Measurements from ENCODE around the gene LRRC37A.

DNA sequence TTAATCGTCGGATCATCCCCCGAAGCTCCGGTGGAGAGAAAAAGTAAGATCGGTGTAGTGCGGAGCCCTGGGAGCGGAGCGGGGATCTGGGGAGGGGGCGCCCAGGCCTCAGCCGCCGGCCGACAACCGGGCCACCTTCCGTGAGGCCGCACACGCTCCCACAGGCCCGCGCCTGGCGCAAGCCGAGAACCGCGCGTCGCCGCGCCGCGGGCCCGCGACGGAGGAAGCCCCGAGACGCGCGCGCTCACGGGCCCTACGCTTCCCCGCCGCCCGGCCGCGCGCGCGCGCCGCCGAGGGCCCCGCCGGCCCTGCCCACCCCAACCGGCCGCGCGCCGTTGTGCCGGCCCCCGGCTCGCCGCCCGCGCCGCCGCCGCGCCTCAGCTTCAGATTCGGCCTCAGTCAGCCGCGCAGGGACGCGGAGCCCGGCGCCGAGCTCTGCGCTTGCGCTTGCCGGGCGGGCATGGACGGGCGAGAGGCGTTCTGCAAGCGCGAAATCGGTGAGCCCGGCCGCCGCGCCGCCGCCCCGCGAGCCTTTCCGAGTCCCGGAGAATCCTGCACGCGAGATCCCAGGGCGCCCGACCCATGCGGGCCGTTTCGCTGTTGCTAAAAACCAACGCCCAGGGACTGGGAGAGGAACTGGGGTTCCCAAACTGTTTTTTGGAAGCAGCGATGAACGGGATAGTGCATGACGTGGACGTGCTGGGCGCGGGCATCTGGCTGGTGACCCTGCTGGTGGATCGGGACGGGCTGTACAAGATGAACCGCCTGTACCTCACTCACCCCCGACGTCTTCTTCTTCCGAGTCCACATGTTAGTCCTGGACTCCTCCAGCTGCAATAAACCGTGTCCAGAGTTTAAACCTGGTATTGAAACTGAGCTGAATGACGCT, 28.0 kb upstream of the LRRC37A start:
- TF ChIP-seq, protein P1, sequence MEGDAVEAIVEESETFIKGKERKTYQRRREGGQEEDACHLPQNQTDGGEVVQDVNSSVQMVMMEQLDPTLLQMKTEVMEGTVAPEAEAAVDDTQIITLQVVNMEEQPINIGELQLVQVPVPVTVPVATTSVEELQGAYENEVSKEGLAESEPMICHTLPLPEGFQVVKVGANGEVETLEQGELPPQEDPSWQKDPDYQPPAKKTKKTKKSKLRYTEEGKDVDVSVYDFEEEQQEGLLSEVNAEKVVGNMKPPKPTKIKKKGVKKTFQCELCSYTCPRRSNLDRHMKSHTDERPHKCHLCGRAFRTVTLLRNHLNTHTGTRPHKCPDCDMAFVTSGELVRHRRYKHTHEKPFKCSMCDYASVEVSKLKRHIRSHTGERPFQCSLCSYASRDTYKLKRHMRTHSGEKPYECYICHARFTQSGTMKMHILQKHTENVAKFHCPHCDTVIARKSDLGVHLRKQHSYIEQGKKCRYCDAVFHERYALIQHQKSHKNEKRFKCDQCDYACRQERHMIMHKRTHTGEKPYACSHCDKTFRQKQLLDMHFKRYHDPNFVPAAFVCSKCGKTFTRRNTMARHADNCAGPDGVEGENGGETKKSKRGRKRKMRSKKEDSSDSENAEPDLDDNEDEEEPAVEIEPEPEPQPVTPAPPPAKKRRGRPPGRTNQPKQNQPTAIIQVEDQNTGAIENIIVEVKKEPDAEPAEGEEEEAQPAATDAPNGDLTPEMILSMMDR (IDR thresholded peaks at IDR 0.05) = no peak
- TF ChIP-seq POLR2AphosphoS5 (IDR thresholded peaks at IDR 0.05; ENCODE audit: insufficient read depth in 1 of 2, low read depth in 1 of 2) = peak in 1 of 2 donors; percentile 46

Measured in vagina (tissue), 2 donors.